Mesenchymal stem cell (in vitro differentiated cells and primary cell): ENCODE results near the gene ZNF248.

ENCODE experiments used
- DNase-seq: peaks from one replicate; pipeline ENCODE4 v3.0.0-alpha.2; 2013
- H2AFZ ChIP-seq: one replicate; pipeline ENCODE4 v1.6.1; 2013; ENCODE audit warnings: low read depth, mild to moderate bottlenecking, control low read depth, inconsistent platforms, low read length, moderate library complexity
- H2AK5ac ChIP-seq: 2 replicates; pipeline ENCODE4 v1.6.1; 2013; ENCODE audit warnings: low read length, moderate library complexity, mild to moderate bottlenecking, inconsistent platforms; ENCODE audit not compliant: severe bottlenecking
- H2BK120ac ChIP-seq: one replicate; pipeline ENCODE4 v1.6.1; 2013; ENCODE audit warnings: low read depth, mild to moderate bottlenecking, inconsistent platforms, low read length, moderate library complexity
- H2BK12ac ChIP-seq, 2 experiments: one replicate each; pipeline ENCODE4 v1.6.1; 2013; ENCODE audit warnings: inconsistent platforms in 2 of 2, low read length in 2 of 2, mild to moderate bottlenecking in 2 of 2, moderate library complexity in 2 of 2, control low read depth in 1 of 2
- H2BK15ac ChIP-seq: one replicate; pipeline ENCODE4 v1.6.1; 2013; ENCODE audit warnings: mild to moderate bottlenecking, low read depth, inconsistent platforms; ENCODE audit not compliant: poor library complexity, severe bottlenecking
- H2BK5ac ChIP-seq: 2 replicates; pipeline ENCODE4 v1.6.1; 2013; ENCODE audit warnings: low read depth, mild to moderate bottlenecking, low read length, control low read depth, inconsistent platforms; ENCODE audit not compliant: poor library complexity, severe bottlenecking
- H3K14ac ChIP-seq, 2 experiments: one replicate each; pipeline ENCODE4 v1.6.1; 2013; ENCODE audit warnings: inconsistent platforms in 2 of 2, low read length in 2 of 2, control low read depth in 1 of 2, mild to moderate bottlenecking in 1 of 2, moderate library complexity in 1 of 2
- H3K18ac ChIP-seq, 2 experiments: one replicate each; pipeline ENCODE4 v1.6.1; 2013; ENCODE audit warnings: inconsistent platforms in 2 of 2, low read length in 2 of 2, control low read depth in 1 of 2, low read depth in 1 of 2, mild to moderate bottlenecking in 1 of 2
- H3K23ac ChIP-seq, 2 experiments: one replicate each; pipeline ENCODE4 v1.6.1; 2013; ENCODE audit warnings: inconsistent platforms in 2 of 2, low read length in 2 of 2, mild to moderate bottlenecking in 2 of 2, moderate library complexity in 2 of 2, control low read depth in 1 of 2
- H3K27ac ChIP-seq: 2 replicates; pipeline ENCODE4 v1.5.1; 2013; ENCODE audit warnings: mild to moderate bottlenecking, moderate library complexity, low read length, control low read depth, inconsistent platforms; ENCODE audit not compliant: poor library complexity, severe bottlenecking
- H3K27me3 ChIP-seq, 2 experiments: 2 replicates each; pipeline versions ENCODE4 v1.6.1 to v1.7.0; 2013; ENCODE audit warnings: low read length in 2 of 2, mild to moderate bottlenecking in 2 of 2, moderate library complexity in 2 of 2, control low read depth in 1 of 2, inconsistent platforms in 1 of 2; ENCODE audit not compliant: control insufficient read depth in 1 of 2, insufficient read depth in 1 of 2
- H3K36me3 ChIP-seq, 2 experiments: 2 replicates each; pipeline versions ENCODE4 v1.6.1 to v1.7.0; 2013; ENCODE audit warnings: low read length in 2 of 2, control low read depth in 1 of 2, inconsistent platforms in 1 of 2, low read depth in 1 of 2, mild to moderate bottlenecking in 1 of 2; ENCODE audit not compliant: insufficient read depth in 2 of 2, control insufficient read depth in 1 of 2
- H3K4ac ChIP-seq, 2 experiments: one replicate each; pipeline ENCODE4 v1.6.1; 2013; ENCODE audit warnings: inconsistent platforms in 2 of 2, low read length in 2 of 2, mild to moderate bottlenecking in 2 of 2, moderate library complexity in 2 of 2, control low read depth in 1 of 2, low read depth in 1 of 2
- H3K4me1 ChIP-seq: 2 replicates; pipeline ENCODE4 v1.6.1; 2013; ENCODE audit warnings: low read depth, low read length, control low read depth; ENCODE audit not compliant: control insufficient read depth, insufficient read depth
- H3K4me2 ChIP-seq: 2 replicates; pipeline ENCODE4 v1.6.1; 2013; ENCODE audit warnings: low read length, mild to moderate bottlenecking, inconsistent platforms; ENCODE audit not compliant: poor library complexity, severe bottlenecking
- H3K4me3 ChIP-seq, 2 experiments: 2 replicates each; pipeline versions ENCODE4 v1.5.1 to v1.7.0; 2013; ENCODE audit warnings: low read length in 2 of 2, mild to moderate bottlenecking in 2 of 2, control low read depth in 1 of 2, low read depth in 1 of 2; ENCODE audit not compliant: insufficient read depth in 1 of 2
- H3K79me1 ChIP-seq: replicated peaks from 2 replicates; pipeline ENCODE4 v1.6.1; 2013; ENCODE audit warnings: mild to moderate bottlenecking, control low read depth, low read length, inconsistent platforms; ENCODE audit not compliant: poor library complexity, severe bottlenecking
- H3K9ac ChIP-seq: 2 replicates; pipeline ENCODE4 v1.7.0; 2013; ENCODE audit warnings: mild to moderate bottlenecking, low read length, moderate library complexity
- H3K9me3 ChIP-seq: 2 replicates; pipeline ENCODE4 v1.7.0; 2013; ENCODE audit warnings: mild to moderate bottlenecking, low read length; ENCODE audit not compliant: control insufficient read depth
- H4K8ac ChIP-seq: one replicate; pipeline ENCODE4 v1.6.1; 2013; ENCODE audit warnings: inconsistent platforms, mild to moderate bottlenecking, low read length, moderate library complexity
- H4K91ac ChIP-seq: one replicate; pipeline ENCODE4 v1.6.1; 2013; ENCODE audit warnings: mild to moderate bottlenecking, low read length, inconsistent platforms
- WGBS: methylation state at CpG from one replicate; pipeline ENCODE4 v1.1.7; 2013; ENCODE audit warnings: mixed read lengths; 5-methylcytosine and 5-hydroxymethylcytosine counted together

Gene ZNF248

DNA sequence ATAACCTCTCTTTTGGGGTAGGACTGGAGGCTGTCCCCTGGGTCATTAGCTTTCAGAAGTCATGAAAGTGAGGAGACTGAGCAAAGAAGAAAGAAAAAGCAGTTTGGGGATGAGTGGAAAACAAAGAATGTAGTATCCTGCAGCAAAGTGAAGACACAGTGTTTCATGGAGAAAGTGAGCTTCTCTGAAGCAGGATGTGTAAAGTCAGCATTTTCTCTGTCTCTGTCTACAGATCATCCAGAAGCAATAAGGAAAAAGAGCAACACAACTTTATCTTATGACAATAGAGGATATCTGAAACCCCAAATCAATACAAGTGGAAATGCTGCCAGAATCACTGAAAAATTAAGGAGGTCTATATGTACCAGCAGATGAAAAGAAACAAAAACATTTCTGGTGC, 28.4 kb upstream of the ZNF248 start:
- no peak overlapping the region for H3K4me2 ChIP-seq
- no peak overlapping the region for H2BK5ac ChIP-seq
- H2AFZ ChIP-seq: no peak overlapping the region
- no peak overlapping the region for H3K27ac ChIP-seq
- no peak overlapping the region for H2AK5ac ChIP-seq
- no peak overlapping the region for H2BK12ac ChIP-seq
- H3K4ac ChIP-seq: no peak overlapping the region
- no peak overlapping the region for H3K23ac ChIP-seq
- H3K4me3 ChIP-seq: no peak overlapping the region
- no peak overlapping the region for H3K14ac ChIP-seq
- H3K18ac ChIP-seq: no peak overlapping the region
- no peak overlapping the region for H2BK120ac ChIP-seq
- H3K9me3 ChIP-seq: peaks cover 41% of the 10 kb centered on the region
- no peaks in the 10 kb centered on the region for H3K79me1 ChIP-seq
- no peaks in the 10 kb centered on the region for H3K27me3 ChIP-seq
- no peak overlapping the region for H4K8ac ChIP-seq
- H4K91ac ChIP-seq: no peak overlapping the region
- no peak overlapping the region for H3K9ac ChIP-seq
- H3K36me3 ChIP-seq: no peaks in the 10 kb centered on the region
- no peak overlapping the region for H2BK15ac ChIP-seq
- no peaks in the 10 kb centered on the region for H3K4me1 ChIP-seq
- DNase-seq: no peak

DNA sequence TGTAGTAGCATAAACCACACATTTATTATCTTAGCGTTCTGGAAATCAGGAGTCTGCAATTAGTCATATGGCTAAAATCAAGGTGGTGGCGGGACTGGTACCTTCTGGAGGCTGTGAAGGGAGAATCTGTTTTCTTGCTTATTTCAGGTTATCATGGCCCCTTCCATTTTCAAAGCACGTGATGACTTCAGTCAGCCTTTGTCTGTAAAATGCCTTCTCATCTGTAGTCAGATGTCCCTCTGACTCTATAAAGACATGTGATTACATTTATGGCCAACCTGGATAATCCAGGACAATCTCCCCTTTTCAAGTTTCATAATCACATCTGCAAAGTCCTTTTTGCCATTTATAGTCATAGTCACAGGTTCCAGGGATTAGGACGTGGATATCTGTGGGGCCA, 15.5 kb upstream of the ZNF248 start:
- H2AK5ac ChIP-seq: no peak overlapping the region
- no peak overlapping the region for H4K91ac ChIP-seq
- H3K4me2 ChIP-seq: no peak overlapping the region
- H3K4me3 ChIP-seq: no peak overlapping the region
- H3K79me1 ChIP-seq: no peaks in the 10 kb centered on the region
- no peak overlapping the region for H3K9ac ChIP-seq
- H3K18ac ChIP-seq: no peak overlapping the region
- no peak overlapping the region for H2BK120ac ChIP-seq
- no peaks in the 10 kb centered on the region for H3K36me3 ChIP-seq
- 70% methylated on average over 4 of the region's 4 CpGs for WGBS
- H3K4me1 ChIP-seq: no peaks in the 10 kb centered on the region
- peaks cover 3% of the 10 kb centered on the region for H3K9me3 ChIP-seq
- no peak overlapping the region for H3K27ac ChIP-seq
- no peak overlapping the region for H2BK12ac ChIP-seq
- no peak for DNase-seq
- no peak overlapping the region for H2BK15ac ChIP-seq
- H4K8ac ChIP-seq: no peak overlapping the region
- H2BK5ac ChIP-seq: no peak overlapping the region
- H3K14ac ChIP-seq: no peak overlapping the region
- H3K27me3 ChIP-seq: no peaks in the 10 kb centered on the region
- H3K4ac ChIP-seq: no peak overlapping the region
- H2AFZ ChIP-seq: no peak overlapping the region
- no peak overlapping the region for H3K23ac ChIP-seq

DNA sequence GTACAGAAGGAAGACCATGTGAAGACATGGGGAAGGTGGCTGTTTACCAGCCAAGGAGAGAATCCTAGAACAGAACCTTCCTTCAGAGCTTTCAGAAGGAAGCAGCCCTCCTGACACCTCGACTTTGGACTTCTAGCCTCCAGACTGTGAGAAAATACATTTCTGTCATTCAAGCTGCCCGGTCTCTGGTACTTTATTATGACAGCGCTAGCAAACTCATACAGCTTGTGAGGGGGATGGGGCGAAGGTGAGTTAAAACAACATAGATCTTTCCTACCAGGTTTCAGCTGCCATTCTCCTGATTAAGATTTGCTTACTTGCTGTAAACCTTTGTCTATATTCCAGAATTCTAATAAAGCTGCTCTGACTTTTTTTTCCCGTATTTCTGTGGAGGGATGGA, 14.9 kb upstream of the ZNF248 start:
- no peak overlapping the region for H2AFZ ChIP-seq
- no peak overlapping the region for H4K91ac ChIP-seq
- H3K27me3 ChIP-seq: no peaks in the 10 kb centered on the region
- H3K79me1 ChIP-seq: no peaks in the 10 kb centered on the region
- no peak overlapping the region for H3K27ac ChIP-seq
- H3K9me3 ChIP-seq: peaks cover 3% of the 10 kb centered on the region
- no peak overlapping the region for H3K18ac ChIP-seq
- no peak overlapping the region for H3K4ac ChIP-seq
- WGBS: 71% methylated on average over 5 of the region's 5 CpGs
- H3K9ac ChIP-seq: no peak overlapping the region
- H2BK120ac ChIP-seq: no peak overlapping the region
- H3K36me3 ChIP-seq: no peaks in the 10 kb centered on the region
- no peak overlapping the region for H2BK5ac ChIP-seq
- no peaks in the 10 kb centered on the region for H3K4me1 ChIP-seq
- DNase-seq: no peak
- no peak overlapping the region for H2BK12ac ChIP-seq
- no peak overlapping the region for H3K23ac ChIP-seq
- no peak overlapping the region for H4K8ac ChIP-seq
- no peak overlapping the region for H3K14ac ChIP-seq
- H3K4me2 ChIP-seq: no peak overlapping the region
- no peak overlapping the region for H2AK5ac ChIP-seq
- H3K4me3 ChIP-seq: no peak overlapping the region
- H2BK15ac ChIP-seq: no peak overlapping the region

DNA sequence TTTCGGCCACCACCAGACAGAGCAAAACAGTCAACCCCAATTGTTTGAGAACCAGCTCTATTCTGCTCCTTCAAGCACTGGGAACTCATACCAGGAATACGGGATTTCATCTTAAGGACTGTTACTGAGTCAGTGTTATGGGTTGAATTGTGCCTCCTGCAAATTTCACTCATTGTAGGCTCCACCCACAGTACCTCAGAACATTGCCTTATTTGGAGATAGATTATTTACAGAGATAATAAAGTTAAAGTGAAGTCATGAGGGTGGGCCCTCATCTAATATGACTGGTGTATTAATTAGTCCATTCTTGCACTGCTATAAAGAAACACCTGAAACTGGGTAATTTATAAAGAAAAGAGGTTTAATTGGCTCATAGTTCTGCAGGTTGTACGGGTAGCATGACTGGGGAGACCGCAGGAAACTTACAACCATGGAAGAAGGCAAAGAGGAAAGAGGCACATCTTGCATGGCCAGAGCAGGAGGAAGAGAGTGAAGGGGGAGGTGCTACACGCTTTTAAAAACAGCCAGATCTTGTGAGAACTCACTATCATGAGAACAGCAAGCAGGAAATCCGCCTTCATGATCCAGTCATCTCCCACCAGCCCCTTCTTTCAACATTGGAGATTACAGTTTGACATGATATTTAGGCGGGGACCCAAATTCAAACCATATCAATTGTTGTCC, 14.3 kb upstream of the ZNF248 start:
- no peaks in the 10 kb centered on the region for H3K36me3 ChIP-seq
- H3K4me2 ChIP-seq: no peak overlapping the region
- no peak overlapping the region for H3K14ac ChIP-seq
- H4K91ac ChIP-seq: no peak overlapping the region
- H2BK5ac ChIP-seq: no peak overlapping the region
- no peak overlapping the region for H2BK15ac ChIP-seq
- DNase-seq: no peak
- no peak overlapping the region for H2BK120ac ChIP-seq
- peaks cover 3% of the 10 kb centered on the region for H3K9me3 ChIP-seq
- 44% methylated on average over 5 of the region's 7 CpGs for WGBS
- H2AK5ac ChIP-seq: no peak overlapping the region
- H3K4me1 ChIP-seq: no peaks in the 10 kb centered on the region
- no peak overlapping the region for H3K4me3 ChIP-seq
- H3K9ac ChIP-seq: no peak overlapping the region
- no peak overlapping the region for H3K27ac ChIP-seq
- H3K23ac ChIP-seq: no peak overlapping the region
- no peak overlapping the region for H4K8ac ChIP-seq
- no peak overlapping the region for H3K4ac ChIP-seq
- no peak overlapping the region for H3K18ac ChIP-seq
- H2BK12ac ChIP-seq: no peak overlapping the region
- H3K27me3 ChIP-seq: no peaks in the 10 kb centered on the region
- no peaks in the 10 kb centered on the region for H3K79me1 ChIP-seq
- no peak overlapping the region for H2AFZ ChIP-seq
